Measurements from ENCODE around the gene IQCN.

- TF ChIP-seq TAF1 (IDR thresholded peaks at IDR 0.05; ENCODE audit: low read depth) (no peak), REST (IDR thresholded peaks at IDR 0.05; ENCODE audit: low read depth) (no peak), RAD21 (IDR thresholded peaks at IDR 0.05; ENCODE audit: low read depth) (no peak), YY1 (IDR thresholded peaks at IDR 0.05; ENCODE audit: low read depth) (no peak), MAX (IDR thresholded peaks at IDR 0.05) (no peak), EP300 (IDR thresholded peaks at IDR 0.05; ENCODE audit: borderline replicate concordance) (no peak)
These were observed 12.1 kb downstream of the IQCN start for GRCh38 chr19:18262144-18262543.
